Stimulated activated naive CD8-positive, alpha-beta T cell treated with anti-CD3 and anti-CD28 coated beads, Interleukin-15, Interleukin-2, amounts not matched to agents 100 ng/mL and 50 ng/mL, for 24 hours (primary cell): ENCODE measurements around the gene PRDM1.

Experiments
- H3K27ac Mint-ChIP-seq: one replicate; pipeline ENCODE4 v1.8.0; 2021; ENCODE audit warnings: mild to moderate bottlenecking, mixed read lengths
- H3K27me3 Mint-ChIP-seq: one replicate; pipeline ENCODE4 v1.8.0; 2021; ENCODE audit warnings: mixed read lengths
- H3K36me3 Mint-ChIP-seq: one replicate; pipeline ENCODE4 v1.8.0; 2021; ENCODE audit warnings: low read depth, mixed read lengths
- H3K4me1 Mint-ChIP-seq: one replicate; pipeline ENCODE4 v1.8.0; 2021; ENCODE audit warnings: low read depth, mixed read lengths
- H3K4me3 Mint-ChIP-seq: one replicate; pipeline ENCODE4 v1.8.0; 2021; ENCODE audit warnings: mild to moderate bottlenecking, mixed read lengths
- H3K9me3 Mint-ChIP-seq: one replicate; pipeline ENCODE4 v1.8.0; 2021; ENCODE audit warnings: mixed read lengths

Gene PRDM1

GRCh38 chr6:106125925-106126435, 39.8 kb downstream of the PRDM1 start:
- Mint-ChIP-seq H3K36me3 (no peaks in the 10 kb centered on the region), H3K27me3 (peaks cover 22% of the 10 kb centered on the region), H3K9me3 (no peaks in the 10 kb centered on the region), H3K4me1 (peaks cover 31% of the 10 kb centered on the region), H3K4me3 (peak overlapping the region; percentile 49), H3K27ac (peak overlapping the region; percentile 69)

- Mint-ChIP-seq H3K4me1 (peaks cover 31% of the 10 kb centered on the region), H3K9me3 (no peaks in the 10 kb centered on the region), H3K4me3 (peak overlapping the region; percentile 11), H3K27me3 (peaks cover 21% of the 10 kb centered on the region), H3K27ac (peak overlapping the region; percentile 69), H3K36me3 (no peaks in the 10 kb centered on the region)
Observed at GRCh38 chr6:106126482-106126881, 40.3 kb downstream of the PRDM1 start.

GRCh38 chr6:106128981-106129781, 43.0 kb downstream of the PRDM1 start:
- H3K4me3 Mint-ChIP-seq, result no peak overlapping the region
- peaks cover 12% of the 10 kb centered on the region for H3K27me3 Mint-ChIP-seq
- no peak overlapping the region for H3K27ac Mint-ChIP-seq
- H3K9me3 Mint-ChIP-seq, result no peaks in the 10 kb centered on the region
- H3K36me3 Mint-ChIP-seq, result no peaks in the 10 kb centered on the region
- peaks cover 34% of the 10 kb centered on the region for H3K4me1 Mint-ChIP-seq

- H3K4me3 Mint-ChIP-seq, result no peak overlapping the region
- H3K9me3 Mint-ChIP-seq, result no peaks in the 10 kb centered on the region
- H3K36me3 Mint-ChIP-seq, result no peaks in the 10 kb centered on the region
Observed at GRCh38 chr6:106132153-106132698, 46.1 kb downstream of the PRDM1 start.

GRCh38 chr6:106133040-106133439, 46.9 kb downstream of the PRDM1 start:
- Mint-ChIP-seq H3K36me3 (no peaks in the 10 kb centered on the region), H3K27me3 (peaks cover 8% of the 10 kb centered on the region), H3K27ac (no peak overlapping the region), H3K4me1 (peaks cover 20% of the 10 kb centered on the region), H3K4me3 (no peak overlapping the region), H3K9me3 (no peaks in the 10 kb centered on the region)

More at GRCh38 chr6:106132153-106132698, 46.1 kb downstream of the PRDM1 start:
- H3K4me1 Mint-ChIP-seq, result peaks cover 20% of the 10 kb centered on the region
- peaks cover 8% of the 10 kb centered on the region for H3K27me3 Mint-ChIP-seq
- H3K27ac Mint-ChIP-seq, result no peak overlapping the region

- Mint-ChIP-seq H3K27me3 (peaks cover 4% of the 10 kb centered on the region), H3K27ac (no peak overlapping the region), H3K4me3 (no peak overlapping the region), H3K36me3 (no peaks in the 10 kb centered on the region), H3K9me3 (no peaks in the 10 kb centered on the region), H3K4me1 (peaks cover 20% of the 10 kb centered on the region)
Observed at GRCh38 chr6:106134087-106134770, 48.1 kb downstream of the PRDM1 start.

- no peaks in the 10 kb centered on the region for H3K9me3 Mint-ChIP-seq
- no peaks in the 10 kb centered on the region for H3K36me3 Mint-ChIP-seq
- H3K4me3 Mint-ChIP-seq, result no peak overlapping the region
- H3K27me3 Mint-ChIP-seq, result no peaks in the 10 kb centered on the region
- peaks cover 15% of the 10 kb centered on the region for H3K4me1 Mint-ChIP-seq
- no peak overlapping the region for H3K27ac Mint-ChIP-seq
Observed at GRCh38 chr6:106134906-106135634, 48.9 kb downstream of the PRDM1 start.

- Mint-ChIP-seq H3K36me3 (no peaks in the 10 kb centered on the region), H3K4me1 (peaks cover 23% of the 10 kb centered on the region), H3K9me3 (no peaks in the 10 kb centered on the region), H3K4me3 (no peak overlapping the region), H3K27ac (no peak overlapping the region), H3K27me3 (no peaks in the 10 kb centered on the region)
Observed at GRCh38 chr6:106135911-106136571, 49.9 kb downstream of the PRDM1 start.

GRCh38 chr6:106136845-106137244, 50.7 kb downstream of the PRDM1 start:
- no peaks in the 10 kb centered on the region for H3K27me3 Mint-ChIP-seq
- no peak overlapping the region for H3K27ac Mint-ChIP-seq
- H3K9me3 Mint-ChIP-seq, result no peaks in the 10 kb centered on the region
- H3K4me1 Mint-ChIP-seq, result peaks cover 31% of the 10 kb centered on the region
- no peaks in the 10 kb centered on the region for H3K36me3 Mint-ChIP-seq
- H3K4me3 Mint-ChIP-seq, result no peak overlapping the region

- Mint-ChIP-seq H3K4me1 (peaks cover 44% of the 10 kb centered on the region), H3K36me3 (no peaks in the 10 kb centered on the region), H3K27me3 (no peaks in the 10 kb centered on the region), H3K27ac (no peak overlapping the region), H3K9me3 (no peaks in the 10 kb centered on the region), H3K4me3 (no peak overlapping the region)
Observed at GRCh38 chr6:106138151-106138550, 52.0 kb downstream of the PRDM1 start.

GRCh38 chr6:106141441-106142237, 55.5 kb downstream of the PRDM1 start:
- Mint-ChIP-seq H3K27ac (peak overlapping the region; percentile 96), H3K27me3 (no peaks in the 10 kb centered on the region), H3K36me3 (no peaks in the 10 kb centered on the region), H3K4me1 (peaks cover 61% of the 10 kb centered on the region), H3K4me3 (peak overlapping the region; percentile 59), H3K9me3 (no peaks in the 10 kb centered on the region)

- Mint-ChIP-seq H3K27ac (peak overlapping the region; percentile 96), H3K4me1 (peaks cover 65% of the 10 kb centered on the region), H3K9me3 (no peaks in the 10 kb centered on the region), H3K27me3 (no peaks in the 10 kb centered on the region), H3K4me3 (no peak overlapping the region), H3K36me3 (no peaks in the 10 kb centered on the region)
Observed at GRCh38 chr6:106142876-106143431, 56.8 kb downstream of the PRDM1 start.

- Mint-ChIP-seq H3K4me1 (peaks cover 71% of the 10 kb centered on the region), H3K27ac (no peak overlapping the region), H3K4me3 (no peak overlapping the region), H3K27me3 (no peaks in the 10 kb centered on the region), H3K36me3 (no peaks in the 10 kb centered on the region), H3K9me3 (no peaks in the 10 kb centered on the region)
Observed at GRCh38 chr6:106143665-106144064, 57.5 kb downstream of the PRDM1 start.
